Adrenal gland (tissue), 12 donors: ENCODE results near the gene TBCE. TPM values are rescaled to one million over a fixed set of nuclear protein-coding genes. Genes with fewer than 3 reads are reported as not detected.

ENCODE experiments used
- DNase-seq, 7 donors: peaks; one replicate each; pipeline ENCODE4 v3.0.0-alpha.2; 2019 to 2020
- H3K27ac ChIP-seq, 5 donors: fragments of 200-600 bp; sonication (generic) in 4 of 5; 1 replicate in 3 of 5; 2 replicates in 2 of 5; pipeline versions ENCODE4 v1.5.1 to v1.8.0; 2016 to 2020; ENCODE audit warnings: mild to moderate bottlenecking in 1 of 5
- H3K27me3 ChIP-seq: fragments of 200-600 bp; 2 replicates; pipeline ENCODE4 v1.8.0; 2021
- H3K36me3 ChIP-seq, 2 donors: fragments of 200-600 bp; replicated peaks in 1 of 2; 1 replicate in 1 of 2; 2 replicates in 1 of 2; pipeline versions ENCODE4 v1.5.1 to v1.8.0; 2018 to 2022
- H3K4me1 ChIP-seq, 2 donors: fragments of 200-600 bp; replicated peaks in 1 of 2; 1 replicate in 1 of 2; 2 replicates in 1 of 2; pipeline versions ENCODE4 v1.5.1 to v1.8.0; 2018 to 2021
- H3K4me3 ChIP-seq, 4 donors: fragments of 200-600 bp; sonication (generic) in 3 of 4; one replicate each; pipeline ENCODE4 v1.5.1; 2016 to 2018
- H3K9me3 ChIP-seq, 3 donors: fragments of 200-600 bp; sonication (generic) in 1 of 3; replicated peaks in 1 of 3; 1 replicate in 2 of 3; 2 replicates in 1 of 3; pipeline versions ENCODE4 v1.5.1 to v1.8.0; 2016 to 2021
- CTCF ChIP-seq, 6 experiments: fragments of 450-650 bp in 4 of 6; fragments of 200-600 bp in 2 of 6; sonication (generic) in 1 of 6; IDR thresholded peaks; 1 replicate in 5 of 6; 2 replicates in 1 of 6; pipeline versions ENCODE4 v1.5.1 to v1.8.0; 2016 to 2021; ENCODE audit warnings: antibody characterized with exemption in 6 of 6, mild to moderate bottlenecking in 2 of 6, moderate library complexity in 1 of 6
- POLR2A ChIP-seq, 2 donors: fragments of 450-650 bp; IDR thresholded peaks; one replicate each; pipeline ENCODE4 v1.6.1; 2017; ENCODE audit warnings: antibody characterized with exemption in 2 of 2, mild to moderate bottlenecking in 2 of 2, moderate library complexity in 1 of 2
- WGBS, 4 donors: extraction: QIAGEN DNeasy Blood & Tissue Kit in 2 of 4; methylation state at CpG; one replicate each; pipeline versions ENCODE4 v1.1.5 to v1.1.7; 2013 to 2017; 5-methylcytosine and 5-hydroxymethylcytosine counted together
- intact Hi-C, 2 donors: fragments of 100-400 bp; cut with DNase I; formaldehyde crosslinking; loops; one replicate each; pipeline versions ENCODE4 v1.14.1 to v1.15.0; 2022 to 2023
- polyA plus RNA-seq, 3 donors: library from polyadenylated mRNA; stranded (reverse); fragments of 200-250 nt in 2 of 3; fragments of 350-450 nt in 1 of 3; fragmentation: Illumina TruSeq in 1 of 3; extraction: RNeasy Lipid Tissue Mini Kit (QIAGEN cat#74804) in 1 of 3; gene quantifications; one replicate each; pipeline ENCODE4 v1.2.3, GENCODE V29; 2013 to 2014
- total RNA-seq, 9 donors: library from RNA; depleted of rRNA in 4 of 9; stranded (reverse); fragments of >200 nt in 4 of 9; fragments of 120-200 nt in 1 of 9; fragmentation: NEBNext Ultra II Directional in 1 of 9; extraction: Animal tissue kit (Norgen Biotek cat#: 25700) in 1 of 9; gene quantifications; one replicate each; pipeline versions ENCODE4 v1.1.0 to v1.2.4, GENCODE V29; 2013 to 2023
- donor health status: healthy with polysubstance abuse.
- donor health status: Bipolar disorder and iron deficiency.
- donor health status: DM: yes; HTN: yes; CAD: no.
- donor health status: DM: no; HTN: no; CAD: no.
- donor health status: DM: no; HTN: no; CAD: no.
- donor health status: DM: yes; HTN: yes; CAD: no.

Gene TBCE
- total and polyA plus RNA-seq, 12 donors, result 14.7 to 67.2 (median 25.7) TPM

GRCh38 chr1:235408503-235408960 is 41.3 kb downstream of the TBCE start:
- H3K36me3 ChIP-seq, result no peaks in the 10 kb centered on the region
- intact Hi-C loops, result no loop called here

GRCh38 chr1:235409042-235409820 is 42.0 kb downstream of the TBCE start:
- peak in 1 of 7 donors; percentile 29 for DNase-seq
- no peak overlapping the region for H3K27ac ChIP-seq
- H3K27me3 ChIP-seq, result no peaks in the 10 kb centered on the region
- no peaks in the 10 kb centered on the region for H3K36me3 ChIP-seq
- intact Hi-C loops, result no loop called here
- H3K4me1 ChIP-seq, result peaks cover 13 to 19% of the 10 kb centered on the region in 2 donors
- H3K4me3 ChIP-seq, result no peak overlapping the region
- H3K9me3 ChIP-seq, result no peaks in the 10 kb centered on the region
- TF ChIP-seq CTCF (IDR thresholded peaks at IDR 0.05) (no peak), POLR2A (IDR thresholded peaks at IDR 0.05) (no peak)
- 76 to 79% (median 76%) methylated on average over 7 of the region's 7 CpGs for WGBS, 4 donors

More at GRCh38 chr1:235408503-235408960, 41.3 kb downstream of the TBCE start:
- Histone ChIP-seq H3K9me3 (no peaks in the 10 kb centered on the region), H3K4me1 (peaks cover 13 to 19% of the 10 kb centered on the region in 2 donors), H3K27me3 (no peaks in the 10 kb centered on the region), H3K27ac (no peak overlapping the region), H3K4me3 (no peak overlapping the region)
- TF ChIP-seq POLR2A (IDR thresholded peaks at IDR 0.05) (no peak), CTCF (IDR thresholded peaks at IDR 0.05) (no peak)
- WGBS, 4 donors, result 73 to 84% (median 78%) methylated on average over 3 of the region's 3 CpGs
- DNase-seq, result no peak

GRCh38 chr1:235410467-235410866 is 43.2 kb downstream of the TBCE start:
- H3K4me1 ChIP-seq, result peaks cover 13 to 19% of the 10 kb centered on the region in 2 donors
- WGBS, 4 donors, result 88 to 89% (median 89%) methylated on average over 5 of the region's 5 CpGs
- intact Hi-C loops, result loop anchor here in 1 of 2 donors (10.0 kb wide), 2 partner anchors 86 to 316 kb away; partner anchors contain the start of genes ARID4B and GGPS1

More at GRCh38 chr1:235410467-235410866, 43.2 kb downstream of the TBCE start:
- no peak overlapping the region for H3K27ac ChIP-seq
- H3K4me3 ChIP-seq, result no peak overlapping the region
- no peak for DNase-seq
- H3K36me3 ChIP-seq, result no peaks in the 10 kb centered on the region
- TF ChIP-seq CTCF (IDR thresholded peaks at IDR 0.05), result no peak
- no peak for TF ChIP-seq POLR2A (IDR thresholded peaks at IDR 0.05)
- no peaks in the 10 kb centered on the region for H3K9me3 ChIP-seq
- no peaks in the 10 kb centered on the region for H3K27me3 ChIP-seq
